Measurements from ENCODE around the gene PRKCSH.
"Not testable (repeated sequence)": the region's sequence is repeated elsewhere in the genome, so short reads cannot be mapped to it uniquely, and the experiment has no call there.

DNA sequence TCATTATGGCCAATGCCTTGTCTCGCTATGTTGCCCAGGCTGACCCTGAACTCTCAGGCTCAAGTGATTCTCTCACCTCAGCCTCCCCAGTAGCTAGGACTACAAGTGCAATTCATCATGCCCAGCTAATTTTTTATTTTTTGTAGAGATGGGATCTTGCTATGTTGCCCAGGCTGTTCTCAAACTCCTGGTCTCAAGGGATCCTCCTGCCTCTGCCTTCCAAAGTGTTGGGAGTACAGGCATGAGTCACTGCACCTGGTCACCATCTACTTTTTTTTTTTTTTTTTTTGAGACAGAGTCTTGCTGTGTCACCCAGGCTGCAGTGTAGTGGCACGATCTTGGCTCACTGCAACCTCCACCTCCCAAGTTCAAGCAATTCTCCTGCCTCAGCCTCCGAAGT, 39.9 kb downstream of the PRKCSH start:
- TF ChIP-seq, protein P1, sequence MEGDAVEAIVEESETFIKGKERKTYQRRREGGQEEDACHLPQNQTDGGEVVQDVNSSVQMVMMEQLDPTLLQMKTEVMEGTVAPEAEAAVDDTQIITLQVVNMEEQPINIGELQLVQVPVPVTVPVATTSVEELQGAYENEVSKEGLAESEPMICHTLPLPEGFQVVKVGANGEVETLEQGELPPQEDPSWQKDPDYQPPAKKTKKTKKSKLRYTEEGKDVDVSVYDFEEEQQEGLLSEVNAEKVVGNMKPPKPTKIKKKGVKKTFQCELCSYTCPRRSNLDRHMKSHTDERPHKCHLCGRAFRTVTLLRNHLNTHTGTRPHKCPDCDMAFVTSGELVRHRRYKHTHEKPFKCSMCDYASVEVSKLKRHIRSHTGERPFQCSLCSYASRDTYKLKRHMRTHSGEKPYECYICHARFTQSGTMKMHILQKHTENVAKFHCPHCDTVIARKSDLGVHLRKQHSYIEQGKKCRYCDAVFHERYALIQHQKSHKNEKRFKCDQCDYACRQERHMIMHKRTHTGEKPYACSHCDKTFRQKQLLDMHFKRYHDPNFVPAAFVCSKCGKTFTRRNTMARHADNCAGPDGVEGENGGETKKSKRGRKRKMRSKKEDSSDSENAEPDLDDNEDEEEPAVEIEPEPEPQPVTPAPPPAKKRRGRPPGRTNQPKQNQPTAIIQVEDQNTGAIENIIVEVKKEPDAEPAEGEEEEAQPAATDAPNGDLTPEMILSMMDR (IDR thresholded peaks at IDR 0.05; ENCODE audit: low read depth, low read length): not testable (repeated sequence)
- not testable (repeated sequence) for TF ChIP-seq EZH2phosphoT487 (IDR thresholded peaks at IDR 0.05; ENCODE audit: low read depth)

Measured in OCI-LY3 (cell line).